Stimulated activated naive CD8-positive, alpha-beta T cell treated with anti-CD3 and anti-CD28 coated beads, Interleukin-15, Interleukin-2, amounts not matched to agents 100 U/mL and 50 U/mL, for 24 hours (primary cell): ENCODE data around the gene TTBK2.

Experiments used
- ATAC-seq: fragments of 150-1000 bp; cut with Tn5 transposase; one replicate; pipeline ENCODE4 v1.10.0; 2021
- DNase-seq: peaks from one replicate; pipeline ENCODE4 v3.0.0; 2021

The TTBK2 gene

DNA sequence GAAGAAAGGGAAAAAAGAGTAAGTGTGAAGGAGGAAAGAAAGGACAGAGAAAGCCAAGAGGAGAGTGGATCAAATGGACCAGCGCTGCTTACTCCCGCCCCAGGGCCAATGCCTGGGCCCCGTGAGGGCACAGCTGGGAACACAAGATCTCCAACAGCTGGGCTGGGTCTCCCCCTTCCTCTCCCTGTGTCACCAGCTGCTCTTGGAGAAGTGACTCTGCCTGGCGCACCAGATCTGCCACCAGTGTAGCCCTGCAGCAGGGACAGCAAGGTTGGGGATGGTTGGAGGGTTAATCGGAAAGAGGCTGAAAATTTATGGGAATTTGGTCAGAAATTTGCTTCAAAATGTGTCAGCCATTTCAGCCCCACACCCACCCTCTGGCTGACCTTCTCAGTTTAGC is 192.0 kb downstream of the TTBK2 start:
- DNase-seq, result no peak
- ATAC-seq, result no peak

DNA sequence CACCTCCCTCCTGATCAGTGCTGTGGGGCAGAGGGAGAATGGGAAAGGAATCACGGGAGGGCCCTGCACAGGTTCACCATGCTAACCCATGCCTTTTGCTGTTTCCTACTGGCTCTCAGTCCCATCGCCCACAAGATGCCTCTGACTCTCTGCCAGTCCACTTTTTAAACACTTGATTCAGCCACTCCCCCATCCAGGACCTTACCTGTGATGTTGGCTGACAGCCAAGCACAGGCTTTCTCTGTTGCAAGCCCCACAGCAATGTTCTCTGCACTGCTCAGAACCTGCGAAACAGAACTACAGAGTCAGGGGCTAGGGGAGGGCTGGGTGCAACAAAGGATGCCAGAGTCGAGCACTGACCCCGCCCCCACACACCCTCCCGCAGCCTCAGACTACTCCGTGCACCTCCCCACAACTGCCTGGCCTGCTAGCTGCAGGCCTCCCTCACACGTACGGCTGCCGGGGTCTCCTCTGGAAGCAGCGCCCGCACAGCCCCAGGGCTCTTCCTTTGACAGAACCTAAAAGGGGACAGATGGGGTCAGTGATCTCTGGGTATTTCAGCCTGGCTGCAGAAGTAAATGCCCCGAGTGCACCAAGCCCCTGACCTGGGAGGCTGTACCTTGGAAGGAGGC is 192.7 kb downstream of the TTBK2 start:
- DNase-seq, result no peak
- ATAC-seq, result no peak

DNA sequence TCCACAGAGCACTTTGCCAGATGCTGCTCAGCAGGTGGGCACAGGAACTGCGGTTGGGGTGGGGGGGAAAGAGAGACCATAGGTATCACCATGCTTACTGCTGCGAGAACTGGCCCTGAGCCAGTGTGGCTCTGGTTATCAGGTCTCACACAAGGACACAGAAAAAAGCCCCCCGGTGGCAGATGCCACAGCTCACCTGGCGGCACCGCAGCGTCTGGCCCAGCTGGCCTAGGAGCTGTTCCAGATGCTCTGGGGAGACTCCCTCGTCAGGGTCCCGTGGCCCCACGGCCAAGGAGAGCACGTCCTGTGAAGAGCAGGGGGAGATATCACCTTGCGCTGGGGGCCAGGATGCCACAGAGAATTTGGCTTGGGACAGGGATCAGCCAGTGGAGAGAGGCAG is 194.5 kb downstream of the TTBK2 start:
- DNase-seq (no peak), ATAC-seq (no peak)

DNA sequence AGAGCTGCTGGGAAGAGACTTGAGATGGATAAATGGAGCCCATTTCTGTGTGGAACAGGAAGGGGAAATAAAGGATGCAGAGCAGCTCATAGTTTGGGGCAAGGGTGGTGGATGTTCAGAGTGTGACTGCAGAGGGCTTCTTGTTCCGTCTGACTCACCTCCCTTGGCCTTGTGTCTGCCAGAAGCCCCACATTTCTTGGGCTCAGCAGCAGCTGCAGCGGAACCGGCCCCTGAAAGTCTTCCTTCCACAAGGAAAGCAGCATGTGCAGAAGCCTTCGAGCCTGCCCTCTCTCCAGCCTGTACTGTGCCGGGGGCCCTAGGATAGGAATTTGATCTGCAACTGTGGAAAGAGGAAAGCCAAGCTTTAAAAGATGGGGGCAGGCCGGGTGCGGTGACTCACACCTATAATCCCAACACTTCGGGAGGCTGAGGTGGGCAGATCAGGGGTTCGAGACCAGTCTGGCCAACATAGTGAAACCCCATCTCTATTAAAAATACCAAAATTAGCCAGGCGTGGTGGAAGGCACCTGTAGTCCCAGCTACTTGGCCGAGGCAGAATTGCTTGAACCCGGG is 195.2 kb downstream of the TTBK2 start:
- DNase-seq (no peak), ATAC-seq (no peak)

DNA sequence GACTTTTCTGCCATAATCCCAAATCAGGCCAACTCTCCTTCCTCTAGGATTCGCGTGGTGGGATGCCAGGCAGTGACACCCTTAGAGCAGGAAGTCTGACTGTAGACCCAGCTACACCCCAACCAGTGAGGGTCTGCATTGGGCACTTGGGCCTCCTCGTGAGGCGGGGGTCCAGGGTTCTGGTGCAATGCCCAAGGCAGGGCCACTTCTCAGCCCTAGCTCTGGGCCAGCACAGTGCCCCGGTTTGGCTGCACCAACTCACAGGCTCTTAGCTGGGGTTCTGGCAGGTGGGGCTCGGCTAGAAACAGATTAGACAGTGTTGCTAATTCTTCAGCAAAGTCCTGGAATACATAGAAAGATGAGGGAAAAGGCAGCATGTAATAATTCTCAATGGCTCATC is 196.3 kb downstream of the TTBK2 start:
- DNase-seq (no peak), ATAC-seq (no peak)

DNA sequence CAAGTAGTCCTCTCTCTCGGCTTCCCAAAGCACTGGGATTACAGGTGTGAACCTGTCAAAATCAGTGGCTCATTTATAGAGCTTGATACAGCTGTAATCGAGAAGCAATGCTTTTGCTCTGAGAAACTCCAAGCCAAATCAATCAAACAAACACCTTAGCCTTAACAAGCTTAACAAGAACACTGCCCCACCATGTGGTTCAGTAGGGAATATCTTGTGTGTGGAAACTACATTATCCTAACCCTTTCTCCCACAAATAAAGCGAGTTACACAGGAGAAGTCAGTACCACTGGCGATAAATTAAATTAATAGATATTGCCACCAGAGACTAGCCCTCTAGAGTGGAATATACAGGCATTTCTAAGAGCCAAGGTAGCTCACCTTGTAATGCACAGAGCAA is 197.5 kb downstream of the TTBK2 start:
- ATAC-seq (no peak), DNase-seq (no peak)

DNA sequence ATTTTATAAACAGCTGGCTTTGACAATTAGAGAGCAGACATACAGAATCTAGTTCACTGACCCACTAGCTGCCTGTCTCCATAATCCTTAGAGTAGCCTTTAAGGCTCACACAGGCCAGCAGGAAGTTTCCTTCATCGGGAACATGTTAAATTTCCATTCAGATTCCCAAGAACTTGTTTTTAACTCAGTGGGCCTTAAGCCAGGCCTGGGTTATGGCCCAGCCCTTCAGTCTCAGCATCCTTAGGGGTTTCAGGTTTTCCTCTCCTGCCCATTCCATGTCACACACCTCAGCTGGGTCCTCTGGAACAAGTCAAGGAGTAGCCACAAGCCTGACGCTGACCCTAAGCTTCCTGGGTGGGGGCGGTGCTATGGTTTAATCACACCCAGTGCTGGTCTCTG is 198.7 kb downstream of the TTBK2 start:
- ATAC-seq (no peak), DNase-seq (no peak)

DNA sequence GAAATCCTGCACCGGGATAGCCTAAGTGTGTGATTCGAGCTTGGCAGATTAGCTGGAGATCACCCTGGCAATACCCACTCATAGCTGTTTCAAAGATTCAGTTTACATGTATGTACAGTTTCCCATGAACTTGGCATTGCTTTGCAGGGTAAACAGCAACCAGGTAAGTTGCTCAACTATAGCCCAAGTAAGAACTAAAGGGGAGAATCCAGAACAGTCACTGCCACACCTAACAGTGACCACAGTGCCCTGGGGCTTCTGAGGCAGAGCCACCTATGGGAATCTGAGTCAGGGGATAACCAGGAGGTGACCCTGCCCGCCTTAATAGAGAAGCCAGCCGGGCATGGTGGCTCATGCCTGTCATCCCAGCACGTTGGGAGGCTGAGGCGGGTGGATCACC is 199.6 kb downstream of the TTBK2 start:
- no peak for DNase-seq
- no peak for ATAC-seq

DNA sequence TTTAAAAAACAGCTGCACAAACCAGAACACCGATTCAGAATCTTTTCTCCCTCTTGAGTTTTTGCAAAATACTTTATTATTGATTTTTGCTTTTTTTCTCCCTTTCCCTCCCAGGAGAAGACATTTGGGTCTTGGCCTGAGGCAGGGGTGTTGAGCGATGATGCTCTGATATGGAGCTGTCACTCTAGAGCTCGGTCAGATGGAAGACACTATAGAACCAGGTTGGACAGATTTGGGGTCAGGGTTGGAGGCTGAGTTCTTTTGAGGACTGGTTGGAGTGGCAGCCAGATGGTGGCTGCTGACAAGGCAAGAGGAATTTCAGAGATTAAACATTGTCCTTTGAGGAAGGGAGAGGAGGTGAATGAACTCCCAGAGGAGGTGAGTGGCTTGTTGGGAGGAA is 200.5 kb downstream of the TTBK2 start:
- DNase-seq (no peak), ATAC-seq (no peak)

DNA sequence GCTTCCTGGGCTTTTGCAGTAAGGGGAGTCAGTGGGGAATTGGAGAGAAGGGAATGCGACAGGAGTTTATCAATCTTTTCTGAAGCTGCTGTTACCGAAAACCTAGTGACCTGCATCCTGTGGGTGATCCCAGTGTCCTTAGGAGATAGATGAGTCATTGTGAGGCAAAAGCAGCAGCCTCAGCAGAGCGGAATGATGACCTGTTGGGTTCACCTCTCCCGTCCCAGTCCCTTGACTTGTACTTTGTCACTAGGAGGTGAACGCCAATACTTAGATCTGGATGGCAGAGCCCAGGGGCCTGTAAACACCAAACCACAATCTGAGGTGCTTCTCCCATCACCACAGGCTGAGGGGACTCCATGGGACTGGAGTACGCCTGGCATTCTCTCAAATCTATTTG is 201.5 kb downstream of the TTBK2 start:
- ATAC-seq (no peak), DNase-seq (no peak)

DNA sequence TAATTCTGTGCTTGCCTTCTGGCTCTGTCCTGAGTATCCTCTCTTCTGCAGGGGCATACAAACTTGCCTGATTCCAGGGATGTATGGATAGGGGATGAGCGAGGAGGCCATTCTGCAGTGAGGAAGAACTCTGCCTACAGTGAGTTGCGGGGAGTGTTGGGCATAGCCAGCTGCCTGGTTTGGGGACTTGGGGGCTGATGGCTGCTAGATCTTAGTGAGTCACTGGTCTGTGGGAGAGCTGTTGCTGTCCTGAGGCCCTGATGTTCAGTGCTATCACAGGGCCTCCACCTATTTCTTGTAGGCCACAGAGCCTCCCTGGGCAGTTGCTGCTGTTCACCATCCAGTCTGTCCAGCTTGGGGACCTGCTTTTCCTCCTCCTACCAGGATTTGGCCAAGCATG is 204.0 kb downstream of the TTBK2 start:
- ATAC-seq, result no peak
- DNase-seq, result no peak

DNA sequence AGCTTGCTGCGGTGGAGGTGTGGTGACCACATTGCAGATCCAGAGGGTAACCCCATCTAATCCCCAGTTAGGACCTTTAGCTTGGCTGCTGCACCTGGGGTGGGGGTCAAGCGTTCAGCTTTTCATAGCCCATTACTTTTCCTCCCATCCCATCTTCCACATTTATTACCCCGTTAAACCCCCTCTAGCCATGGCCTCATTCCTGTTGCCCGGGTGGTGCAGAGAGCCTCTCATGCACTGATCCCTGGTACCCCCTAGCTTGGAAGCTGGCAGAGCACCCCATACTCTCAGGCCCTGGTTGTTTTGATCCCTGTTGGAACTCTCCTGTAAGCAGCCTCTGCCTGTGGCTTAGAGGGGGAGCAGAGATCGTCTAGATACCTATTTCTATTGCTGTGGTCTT is 204.5 kb downstream of the TTBK2 start:
- ATAC-seq (no peak), DNase-seq (no peak)

DNA sequence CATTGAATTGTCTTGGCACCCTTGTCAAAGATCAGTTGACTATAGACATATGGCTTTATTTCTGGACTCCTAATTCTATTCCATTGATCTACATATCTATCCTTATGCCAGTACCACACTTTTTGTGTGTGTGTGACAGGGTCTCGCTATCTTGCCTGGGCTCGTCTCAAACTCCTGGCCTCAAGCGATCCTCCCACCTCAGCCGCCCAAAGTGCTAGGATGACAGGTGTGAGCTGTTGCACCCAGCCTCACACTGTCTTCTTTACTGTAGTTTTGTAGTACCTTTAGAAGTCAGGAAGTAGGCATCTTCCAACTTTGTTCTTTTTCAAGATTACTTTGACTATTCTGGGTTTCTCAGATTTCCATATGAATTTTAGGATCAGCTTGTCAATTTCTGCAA is 208.0 kb downstream of the TTBK2 start:
- ATAC-seq (no peak), DNase-seq (no peak)

DNA sequence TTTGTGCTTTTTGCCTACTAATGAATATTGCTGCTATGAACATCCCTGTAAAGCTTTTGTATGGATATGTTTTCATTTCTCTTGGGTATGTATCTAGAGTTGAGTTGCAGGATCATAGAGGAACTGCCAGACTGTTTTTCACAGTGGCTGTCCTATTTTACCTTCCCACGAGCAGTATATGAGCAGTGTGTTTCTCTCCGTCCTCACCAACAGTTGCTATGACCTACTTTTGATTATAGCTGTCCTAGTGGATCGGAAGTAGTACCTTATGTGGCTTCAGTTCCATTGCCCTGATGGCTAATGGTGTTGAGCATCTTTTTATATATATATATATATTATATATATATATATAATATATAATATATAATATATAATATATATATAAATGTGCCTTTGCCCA is 208.8 kb downstream of the TTBK2 start:
- DNase-seq, result no peak
- ATAC-seq, result no peak

DNA sequence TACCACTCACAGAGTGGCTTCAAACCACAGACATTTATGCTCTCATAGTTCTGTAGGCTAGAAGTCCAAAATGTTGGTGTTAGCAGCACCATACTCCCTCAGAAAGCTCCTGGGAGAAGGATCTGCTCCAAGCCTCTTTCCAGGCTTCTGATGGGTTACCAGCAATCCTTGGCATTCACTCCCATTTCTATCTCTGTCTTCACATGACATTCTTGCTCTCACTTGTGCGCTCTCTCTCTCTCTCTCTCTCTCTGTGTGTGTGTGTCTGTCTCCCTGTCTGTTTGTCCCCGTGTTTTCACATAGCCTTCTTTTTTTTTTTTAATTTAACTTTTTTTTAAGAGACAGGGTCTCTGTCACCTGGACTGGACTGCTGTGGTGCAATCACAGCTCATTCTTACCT is 209.9 kb downstream of the TTBK2 start:
- ATAC-seq, result no peak

DNA sequence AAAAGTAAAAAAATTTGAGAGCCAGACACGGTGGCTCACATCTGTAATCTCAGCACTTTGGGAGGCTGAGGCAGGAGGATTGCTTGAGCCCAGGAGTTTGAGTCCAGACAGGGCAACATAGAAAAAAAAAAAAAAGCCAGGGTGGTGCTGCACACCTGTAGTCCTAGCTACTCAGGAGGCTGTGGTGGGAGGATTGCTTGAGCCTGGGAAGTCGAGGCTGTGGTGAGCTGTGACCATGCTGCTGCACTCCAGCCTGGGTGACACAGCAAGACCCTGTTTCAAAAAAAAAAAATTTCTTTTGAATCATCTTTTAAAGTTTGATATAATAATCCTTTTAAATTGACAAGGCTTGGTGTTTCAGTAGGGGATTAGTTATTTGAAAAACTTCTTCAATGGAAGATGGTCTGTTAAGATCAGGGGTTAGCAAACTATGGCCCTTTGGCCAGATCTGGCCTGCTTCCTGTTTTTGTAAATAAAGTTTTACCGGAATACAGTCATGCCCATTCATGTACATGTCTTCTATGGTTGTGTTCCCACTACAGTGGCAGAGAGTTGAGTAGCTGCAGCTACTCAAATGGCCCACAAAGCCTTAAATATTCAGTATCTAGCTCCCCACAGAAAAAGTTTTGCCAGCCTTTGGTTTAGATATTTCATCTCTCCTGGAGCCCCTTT is 212.6 kb downstream of the TTBK2 start:
- ATAC-seq, result no peak
- no peak for DNase-seq

More for the DNA sequence above, 209.9 kb downstream of the TTBK2 start:
- no peak for DNase-seq

DNA sequence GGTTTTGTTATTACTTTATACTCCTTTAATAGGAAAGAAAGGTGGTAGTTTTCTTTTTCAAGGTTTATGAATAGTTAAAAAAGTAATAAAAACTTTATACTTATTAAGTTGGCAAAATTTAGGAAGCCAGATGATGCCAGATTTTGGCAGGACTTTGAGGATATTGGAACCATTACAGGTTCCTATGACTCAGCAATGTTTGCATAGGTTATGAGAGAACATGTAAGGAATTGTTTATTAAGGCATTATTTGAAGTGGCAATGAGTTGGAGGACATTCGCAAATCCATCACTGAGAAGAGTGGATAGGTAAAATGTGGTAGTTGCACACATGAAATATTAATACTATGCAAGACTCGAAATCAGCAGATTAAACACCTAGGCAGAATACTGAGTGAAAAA is 213.5 kb downstream of the TTBK2 start:
- ATAC-seq, result no peak
- no peak for DNase-seq

DNA sequence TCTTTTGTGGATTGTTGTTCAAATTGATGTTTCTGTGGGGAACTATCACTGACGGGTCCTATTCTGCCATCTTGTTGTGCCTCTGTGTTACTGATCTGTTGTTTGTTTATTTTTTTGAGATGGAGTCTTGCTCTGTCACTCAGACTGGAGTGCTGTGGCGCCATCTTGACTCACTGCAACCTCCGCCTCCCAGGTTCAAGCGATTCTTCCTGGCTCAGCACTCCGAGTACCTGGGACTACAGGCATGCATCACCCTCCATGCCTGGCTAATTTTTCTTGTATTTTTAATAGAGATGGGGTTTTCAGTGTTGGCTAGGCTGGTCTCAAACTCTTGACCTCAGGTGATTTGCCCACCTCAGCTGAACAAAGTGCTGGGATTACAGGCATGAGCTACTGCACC is 215.2 kb downstream of the TTBK2 start:
- ATAC-seq (no peak), DNase-seq (no peak)

DNA sequence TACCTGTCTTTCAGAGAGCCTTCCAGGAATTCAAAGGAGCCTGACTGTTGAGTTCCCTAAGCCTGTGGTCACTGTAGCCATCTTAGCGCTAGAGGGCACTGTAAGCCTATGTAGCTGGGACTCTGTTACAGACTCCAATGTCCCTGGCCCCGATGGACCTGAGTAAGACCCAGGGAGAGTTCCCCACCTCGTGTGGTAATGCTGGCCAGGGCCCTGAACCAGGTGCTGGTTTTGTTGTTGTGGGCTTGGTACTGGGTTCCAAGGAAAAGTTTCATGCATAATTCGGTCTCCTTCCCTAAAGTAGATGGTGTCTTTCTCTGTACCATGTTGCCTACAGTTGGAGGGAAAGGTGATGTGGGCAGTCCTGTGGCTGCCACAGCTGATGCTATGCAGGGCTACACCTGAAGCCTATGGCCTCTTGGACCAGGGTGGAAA is 216.1 kb downstream of the TTBK2 start:
- DNase-seq, result peak; percentile 64
- peak; percentile 86 for ATAC-seq

DNA sequence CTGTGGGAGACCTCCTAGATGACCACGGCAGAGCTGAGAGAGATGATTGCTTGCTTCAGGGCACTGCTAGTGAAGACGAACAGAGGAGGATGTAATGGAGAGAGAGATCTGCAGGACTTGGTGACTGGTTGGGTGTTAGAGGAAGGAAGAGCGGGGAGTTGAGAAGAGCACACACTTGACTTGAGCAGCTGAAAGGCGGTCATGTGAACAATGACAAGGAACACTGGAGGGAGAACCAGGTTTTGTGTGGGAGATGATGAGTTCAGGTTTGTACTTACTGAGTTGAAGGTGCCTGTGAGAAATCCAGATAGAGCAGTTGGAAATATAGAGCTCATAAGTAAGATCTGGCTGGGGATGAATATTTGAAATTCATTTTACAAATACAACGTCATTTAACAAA is 224.0 kb downstream of the TTBK2 start:
- ATAC-seq (no peak), DNase-seq (no peak)

DNA sequence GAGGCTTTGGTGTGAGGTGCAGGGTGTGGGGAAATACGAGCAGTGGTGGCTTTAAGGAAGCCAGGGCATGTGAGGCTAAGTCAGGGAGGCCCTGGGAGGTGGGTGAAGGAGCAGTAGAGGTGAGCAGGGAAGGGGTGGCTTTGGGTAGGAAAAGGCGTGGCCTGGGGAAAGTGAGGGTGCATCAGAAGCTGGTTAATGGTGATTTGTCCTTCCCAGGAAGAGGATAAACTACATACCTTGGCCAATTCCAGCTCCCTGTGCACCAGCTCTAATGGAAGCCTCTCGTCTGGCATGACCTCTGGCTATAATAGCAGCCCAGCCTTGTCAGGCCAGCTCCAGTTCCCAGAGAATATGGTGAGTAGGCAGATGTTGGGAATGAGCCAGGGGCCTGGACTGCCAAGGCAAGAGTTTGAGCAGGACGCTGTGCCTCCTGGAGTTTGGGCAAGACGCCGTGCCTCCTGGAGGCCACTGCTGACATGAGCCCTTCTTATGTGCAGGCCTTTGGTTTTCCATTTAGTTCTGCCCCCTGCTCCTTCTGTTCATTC is 225.0 kb downstream of the TTBK2 start:
- DNase-seq (no peak), ATAC-seq (no peak)

DNA sequence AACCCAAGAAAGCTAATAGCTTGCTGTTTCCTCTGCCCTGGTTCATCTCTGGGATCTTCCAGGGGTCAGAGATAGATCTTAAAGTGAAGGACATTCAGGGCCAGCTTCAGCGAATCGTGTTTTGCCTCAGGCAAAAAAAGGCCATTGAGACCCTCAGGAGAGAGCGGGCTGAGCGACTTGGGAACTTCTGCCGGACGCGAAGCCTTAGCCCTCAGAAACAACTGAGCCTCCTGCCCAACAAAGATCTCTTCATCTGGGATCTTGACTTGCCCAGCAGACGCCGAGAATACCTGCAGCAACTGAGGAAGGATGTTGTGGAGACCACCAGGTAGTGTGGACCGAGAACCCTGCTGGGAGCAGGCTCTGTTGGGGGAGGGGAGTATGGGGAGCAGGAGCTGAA is 226.2 kb downstream of the TTBK2 start:
- ATAC-seq (no peak), DNase-seq (no peak)

DNA sequence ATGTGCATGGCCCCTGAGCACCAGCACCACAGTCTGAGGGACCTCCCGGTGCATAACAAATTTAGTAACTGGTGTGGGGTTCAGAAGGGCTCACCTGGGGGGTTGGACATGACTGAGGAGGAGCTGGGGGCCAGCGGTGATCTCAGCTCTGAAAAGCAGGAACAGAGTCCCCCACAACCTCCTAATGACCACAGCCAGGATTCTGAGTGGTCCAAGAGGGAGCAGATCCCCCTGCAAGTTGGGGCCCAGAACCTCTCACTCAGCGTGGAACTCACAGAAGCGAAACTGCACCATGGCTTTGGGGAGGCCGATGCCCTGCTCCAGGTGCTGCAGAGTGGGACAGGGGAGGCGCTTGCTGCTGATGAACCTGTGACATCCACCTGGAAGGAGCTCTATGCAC is 226.6 kb downstream of the TTBK2 start:
- ATAC-seq (no peak), DNase-seq (no peak)

DNA sequence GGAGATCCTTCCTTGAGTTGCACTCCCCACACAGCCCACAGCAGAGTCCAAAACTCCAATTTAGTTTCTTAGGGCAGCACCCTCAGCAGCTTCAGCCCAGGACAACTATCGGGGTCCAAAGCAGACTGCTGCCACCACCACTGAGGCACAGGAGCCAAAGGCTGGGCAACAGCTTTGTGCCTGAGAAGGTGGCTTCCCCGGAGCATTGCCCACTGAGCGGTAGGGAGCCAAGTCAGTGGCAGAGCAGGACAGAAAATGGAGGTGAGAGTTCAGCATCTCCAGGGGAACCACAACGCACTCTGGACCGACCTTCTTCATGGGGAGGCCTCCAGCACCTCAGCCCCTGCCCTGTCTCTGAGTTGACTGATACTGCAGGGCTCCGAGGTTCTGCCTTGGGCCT is 227.1 kb downstream of the TTBK2 start:
- ATAC-seq (no peak), DNase-seq (no peak)
